Measurements from ENCODE around the gene CD2AP.

GRCh38 chr6:47440719-47441118 lies 36.9 kb upstream of the CD2AP start:
- TF ChIP-seq POLR2AphosphoS5 (IDR thresholded peaks at IDR 0.05; ENCODE audit: low read depth, low read length) (no peak), REST (IDR thresholded peaks at IDR 0.05; ENCODE audit: insufficient read depth in 1 of 2, low read depth in 2 of 2, low read length in 2 of 2) (no peak), TAF1 (IDR thresholded peaks at IDR 0.05; ENCODE audit: borderline replicate concordance, insufficient read depth, low read length) (no peak)

Measured in PFSK-1 (cell line).